WTC11 (cell line): ENCODE measurements around the gene SPATC1L. TPM values are rescaled to one million over a fixed set of nuclear protein-coding genes. Genes with fewer than 3 reads are reported as not detected.

Experiments
- ATAC-seq: fragments of 200-7000 bp; cut with Tn5 transposase; 2 replicates; pipeline ENCODE4 v1.10.0; 2021; ENCODE audit warnings: mild to moderate bottlenecking, moderate library complexity
- CTCF ChIA-PET: fragments of 300-600 bp; sonication (Branson Sonifier 250); formaldehyde crosslinking; loops from one replicate; lab custom pipeline; 2021; ENCODE audit warnings: antibody characterized with exemption; lab: Charles Lee
- POLR2A ChIA-PET: fragments of 350-600 bp; sonication (Branson Sonifier 250); formaldehyde crosslinking; loops from one replicate; lab custom pipeline; 2021; ENCODE audit warnings: antibody characterized with exemption; lab: Charles Lee
- DNase-seq: peaks from one replicate; pipeline ENCODE4 v3.0.0; 2021; ENCODE audit warnings: low spot score
- H3K27ac Mint-ChIP-seq: 2 replicates; pipeline ENCODE4 v1.8.0; 2021; ENCODE audit warnings: mixed read lengths
- H3K27me3 Mint-ChIP-seq: 2 replicates; pipeline ENCODE4 v1.8.0; 2021; ENCODE audit warnings: low read depth, mild to moderate bottlenecking, moderate library complexity, mixed read lengths
- H3K36me3 Mint-ChIP-seq: 2 replicates; pipeline ENCODE4 v1.8.0; 2021; ENCODE audit warnings: mixed read lengths
- H3K4me1 Mint-ChIP-seq: 2 replicates; pipeline ENCODE4 v1.8.0; 2022; ENCODE audit warnings: mixed read lengths
- H3K4me3 Mint-ChIP-seq: 2 replicates; pipeline ENCODE4 v1.8.0; 2021; ENCODE audit warnings: mild to moderate bottlenecking, moderate library complexity, mixed read lengths
- H3K9me3 Mint-ChIP-seq: 2 replicates; pipeline ENCODE4 v1.8.0; 2021; ENCODE audit warnings: mixed read lengths
- ARID4B ChIP-seq: sonication (generic); formaldehyde crosslinking; IDR thresholded peaks from 2 replicates; pipeline ENCODE4 v1.8.0; 2023; ENCODE audit warnings: missing genetic modification reagents, mild to moderate bottlenecking, borderline replicate concordance
- CBFB ChIP-seq: sonication (generic); formaldehyde crosslinking; IDR thresholded peaks from 2 replicates; pipeline ENCODE4 v1.8.1; 2022; ENCODE audit warnings: mild to moderate bottlenecking, low read depth, missing genetic modification reagents
- E2F5 ChIP-seq: sonication (generic); formaldehyde crosslinking; IDR thresholded peaks from 2 replicates; pipeline ENCODE4 v1.8.1; 2022; ENCODE audit warnings: mild to moderate bottlenecking, moderate library complexity, missing genetic modification reagents
- FOXP4 ChIP-seq: sonication (generic); formaldehyde crosslinking; IDR thresholded peaks from 2 replicates; pipeline ENCODE4 v1.8.0; 2022; ENCODE audit warnings: mild to moderate bottlenecking, missing genetic modification reagents
- KAT7 ChIP-seq: sonication (generic); formaldehyde crosslinking; IDR thresholded peaks from 2 replicates; pipeline ENCODE4 v1.8.1; 2023; ENCODE audit warnings: missing genetic modification reagents, mild to moderate bottlenecking, borderline replicate concordance
- NR1H2 ChIP-seq: sonication (generic); formaldehyde crosslinking; IDR thresholded peaks from 2 replicates; pipeline ENCODE4 v1.9.0; 2021; ENCODE audit warnings: mild to moderate bottlenecking, moderate library complexity, missing genetic modification reagents
- OVOL2 ChIP-seq: fragments of 250-450 bp; sonication (Bioruptor Pico); IDR thresholded peaks from 2 replicates; pipeline ENCODE4 v1.9.0; 2021; ENCODE audit warnings: mild to moderate bottlenecking, borderline replicate concordance
- RELA ChIP-seq: sonication (generic); formaldehyde crosslinking; IDR thresholded peaks from 2 replicates; pipeline ENCODE4 v1.8.1; 2022; ENCODE audit warnings: missing genetic modification reagents, mild to moderate bottlenecking, borderline replicate concordance
- ZBTB43 ChIP-seq: sonication (generic); formaldehyde crosslinking; IDR thresholded peaks from 2 replicates; pipeline ENCODE4 v1.8.1; 2023; ENCODE audit warnings: mild to moderate bottlenecking, missing genetic modification reagents
- ZMAT4 ChIP-seq: fragments of 250-450 bp; sonication (Bioruptor Pico); IDR thresholded peaks from 2 replicates; pipeline ENCODE4 v1.9.0; 2021; ENCODE audit warnings: mild to moderate bottlenecking
- ZNF281 ChIP-seq: sonication (generic); formaldehyde crosslinking; IDR thresholded peaks from 2 replicates; pipeline ENCODE4 v1.8.0; 2023; ENCODE audit warnings: mild to moderate bottlenecking, missing genetic modification reagents
- ZNF317 ChIP-seq: sonication (generic); formaldehyde crosslinking; IDR thresholded peaks from 2 replicates; pipeline ENCODE4 v1.8.1; 2023; ENCODE audit warnings: low read depth, mild to moderate bottlenecking, moderate library complexity, missing genetic modification reagents, borderline replicate concordance
- ZNF396 ChIP-seq: fragments of 250-450 bp; sonication (Bioruptor Pico); IDR thresholded peaks from 2 replicates; pipeline ENCODE4 v1.8.0; 2021; ENCODE audit warnings: mild to moderate bottlenecking, moderate library complexity, borderline replicate concordance
- ZNF416 ChIP-seq: fragments of 250-450 bp; sonication (Bioruptor Pico); IDR thresholded peaks from 2 replicates; pipeline ENCODE4 v1.9.0; 2021; ENCODE audit warnings: mild to moderate bottlenecking, inconsistent platforms
- total RNA-seq: library from RNA; stranded (reverse); gene quantifications from 3 replicates; pipeline ENCODE4 v1.2.3, GENCODE V29; 2021

The SPATC1L gene
- total RNA-seq, 1 experiment from 2014 or later, result 61.7 TPM

- CTCF ChIA-PET, result interaction anchor here (0.6 to 1.6 kb wide), 5 partner anchors 9 to 1077 kb away, joined by 3 to 5 read pairs (median 3); no protein-coding TSS in a partner anchor
- ATAC-seq (no peak), DNase-seq (no peak)
- H3K4me3 Mint-ChIP-seq, result no peak overlapping the region
- peaks cover 18% of the 10 kb centered on the region for H3K36me3 Mint-ChIP-seq
- H3K9me3 Mint-ChIP-seq, result no peaks in the 10 kb centered on the region
- no peak overlapping the region for H3K27ac Mint-ChIP-seq
- TF ChIP-seq ZMAT4 (no peak), ZNF416 (no peak), RELA (CRISPR knock-in tag) (no peak), ZNF317 (CRISPR knock-in tag) (no peak), CBFB (CRISPR knock-in tag) (no peak), FOXP4 (CRISPR knock-in tag) (no peak), ZNF281 (CRISPR knock-in tag) (no peak), KAT7 (CRISPR knock-in tag) (no peak), ZBTB43 (no peak), ZNF396 (CRISPR knock-in tag) (no peak), NR1H2 (no peak), ARID4B (CRISPR knock-in tag) (no peak), OVOL2 (CRISPR knock-in tag) (no peak), E2F5 (CRISPR knock-in tag) (no peak)
- TF ChIP-seq, all 79 proteins: peak for 0
- H3K4me1 Mint-ChIP-seq, result no peaks in the 10 kb centered on the region
- no peaks in the 10 kb centered on the region for H3K27me3 Mint-ChIP-seq
- POLR2A ChIA-PET, result interaction anchor here (0.6 kb wide), 1 partner anchor 9 kb away, joined by 3 read pairs; no protein-coding TSS in a partner anchor
Observed at GRCh38 chr21:46215436-46216131, 31.3 kb upstream of the SPATC1L start.
